Dedifferentiated amniotic fluid mesenchymal stem cell (primary cell): ENCODE measurements around the gene ACACA.
A peak's percentile ranks its signal among the peaks of the same experiment; 100 is the strongest.

Experiments
- DNase-seq: peaks from one replicate; pipeline ENCODE4 v3.0.0-alpha.2; 2016; ENCODE audit errors: extremely low spot score

ACACA gene

GRCh38 chr17:37069087-37069486, 337.5 kb downstream of the ACACA start:
- no peak for DNase-seq

GRCh38 chr17:37068266-37068665, 338.4 kb downstream of the ACACA start:
- DNase-seq, result no peak

- DNase-seq, result peak; percentile 56
Observed at GRCh38 chr17:37067555-37068111, 339.0 kb downstream of the ACACA start.

- DNase-seq, result no peak
Observed at GRCh38 chr17:37066322-37067255, 340.0 kb downstream of the ACACA start.

GRCh38 chr17:37065486-37066321, 340.9 kb downstream of the ACACA start:
- DNase-seq, result no peak

GRCh38 chr17:37064956-37065355, 341.7 kb downstream of the ACACA start:
- DNase-seq, result no peak

- no peak for DNase-seq
Observed at GRCh38 chr17:37064206-37064605, 342.4 kb downstream of the ACACA start.

GRCh38 chr17:37062021-37062420, 344.6 kb downstream of the ACACA start:
- DNase-seq, result no peak

GRCh38 chr17:37060928-37061327, 345.7 kb downstream of the ACACA start:
- no peak for DNase-seq

- no peak for DNase-seq
Observed at GRCh38 chr17:37060094-37060493, 346.5 kb downstream of the ACACA start.

- DNase-seq, result no peak
Observed at GRCh38 chr17:37059493-37059892, 347.1 kb downstream of the ACACA start.

GRCh38 chr17:37056622-37057021, 350.0 kb downstream of the ACACA start:
- DNase-seq, result no peak

- no peak for DNase-seq
Observed at GRCh38 chr17:37054894-37055293, 351.7 kb downstream of the ACACA start.

GRCh38 chr17:37052450-37052849, 354.2 kb downstream of the ACACA start:
- DNase-seq, result no peak

GRCh38 chr17:37051833-37052232, 354.8 kb downstream of the ACACA start:
- no peak for DNase-seq

GRCh38 chr17:37051381-37051780, 355.3 kb downstream of the ACACA start:
- no peak for DNase-seq

GRCh38 chr17:37050920-37051319, 355.7 kb downstream of the ACACA start:
- DNase-seq, result no peak

GRCh38 chr17:37048811-37049210, 357.8 kb downstream of the ACACA start:
- DNase-seq, result no peak

- DNase-seq, result peak; percentile 79
Observed at GRCh38 chr17:37047631-37048104, 359.0 kb downstream of the ACACA start.

GRCh38 chr17:37045351-37045922, 361.2 kb downstream of the ACACA start:
- DNase-seq, result no peak

- no peak for DNase-seq
Observed at GRCh38 chr17:37043201-37043600, 363.4 kb downstream of the ACACA start.

- DNase-seq, result no peak
Observed at GRCh38 chr17:37041932-37042331, 364.7 kb downstream of the ACACA start.
